GM18519 (cell line): ENCODE measurements around the gene ELOB.
A peak's percentile ranks its signal among the peaks of the same experiment; 100 is the strongest.

Experiments
- ATAC-seq: cut with Tn5 transposase; IDR thresholded peaks from one replicate; pipeline ENCODE4 v1.9.1; 2021; ENCODE audit warnings: mild to moderate bottlenecking, moderate library complexity; ENCODE audit not compliant: unreplicated experiment, low FRiP score

The ELOB gene

DNA sequence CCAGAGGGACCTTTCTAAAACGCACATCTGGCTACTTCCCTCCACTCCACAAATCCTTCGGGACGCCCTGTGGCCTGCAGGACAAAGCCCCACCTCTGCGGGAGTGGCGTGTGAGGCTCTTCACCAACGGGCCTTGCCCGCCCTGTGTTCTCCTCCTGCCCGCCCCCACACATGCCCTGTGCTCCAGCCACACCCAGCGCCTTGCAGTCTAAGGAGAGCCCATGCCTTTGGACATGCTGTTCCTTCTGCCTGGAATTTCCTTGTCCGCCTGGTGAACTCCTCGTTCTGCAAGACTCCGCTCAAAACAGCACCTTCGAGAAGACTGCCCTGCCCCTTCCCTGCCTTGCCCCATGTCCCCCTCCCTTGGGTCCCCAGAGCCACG, 7.4 kb downstream of the ELOB start:
- no peak for ATAC-seq

DNA sequence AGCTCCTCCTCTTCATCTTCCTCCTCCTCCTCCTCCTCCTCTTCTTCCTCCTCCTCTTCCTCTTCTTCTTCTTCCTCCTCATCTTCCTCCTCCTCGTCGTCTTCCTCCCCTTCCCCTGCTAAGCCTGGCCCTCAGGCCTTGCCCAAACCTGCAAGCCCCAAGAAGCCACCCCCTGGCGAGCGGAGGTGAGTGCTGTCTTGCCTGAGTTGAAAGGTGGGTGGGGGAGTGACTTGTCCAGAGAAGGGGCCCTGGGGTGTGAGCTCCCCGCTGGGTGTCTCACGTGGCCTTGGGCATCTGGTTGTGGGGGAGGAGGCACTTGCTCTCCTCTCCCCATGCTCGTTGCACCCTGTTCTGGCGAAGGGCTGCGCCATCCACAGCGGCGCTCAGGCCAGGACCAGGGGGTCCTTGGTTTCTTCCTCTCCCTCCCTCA, 8.0 kb downstream of the ELOB start:
- no peak for ATAC-seq

DNA sequence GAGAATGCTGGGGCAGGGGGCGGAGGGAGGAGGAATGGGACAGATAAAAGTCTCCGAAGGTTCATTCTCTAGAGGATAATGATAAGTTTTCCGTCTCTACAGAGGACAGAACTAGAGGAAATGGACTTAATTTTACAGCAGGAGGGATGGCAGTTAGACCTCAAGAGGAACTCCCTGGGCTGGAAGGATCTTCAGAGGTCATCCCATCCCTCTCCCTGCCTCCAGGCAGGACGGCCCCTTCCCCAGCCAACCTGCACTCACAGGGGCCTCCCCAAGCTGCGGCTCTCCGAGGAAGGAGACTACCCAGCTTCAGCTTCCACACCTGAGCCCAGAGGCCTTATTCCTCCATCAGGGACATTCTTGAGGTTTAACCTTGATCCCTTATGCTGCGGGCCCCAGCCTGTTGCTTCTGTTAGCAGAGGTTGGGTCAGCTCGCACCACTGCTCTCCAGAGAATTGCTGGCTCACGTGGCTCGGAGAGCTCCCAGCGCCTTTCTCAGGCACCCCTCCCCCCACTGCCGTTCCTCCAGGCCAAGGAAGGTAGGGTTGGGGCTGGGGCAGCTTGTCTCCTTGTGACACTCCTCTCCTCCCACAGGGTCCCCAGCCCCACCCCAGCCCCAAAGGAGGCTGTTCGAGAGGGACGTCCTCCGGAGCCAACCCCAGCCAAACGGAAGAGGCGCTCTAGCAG, 8.5 kb downstream of the ELOB start:
- ATAC-seq = no peak

DNA sequence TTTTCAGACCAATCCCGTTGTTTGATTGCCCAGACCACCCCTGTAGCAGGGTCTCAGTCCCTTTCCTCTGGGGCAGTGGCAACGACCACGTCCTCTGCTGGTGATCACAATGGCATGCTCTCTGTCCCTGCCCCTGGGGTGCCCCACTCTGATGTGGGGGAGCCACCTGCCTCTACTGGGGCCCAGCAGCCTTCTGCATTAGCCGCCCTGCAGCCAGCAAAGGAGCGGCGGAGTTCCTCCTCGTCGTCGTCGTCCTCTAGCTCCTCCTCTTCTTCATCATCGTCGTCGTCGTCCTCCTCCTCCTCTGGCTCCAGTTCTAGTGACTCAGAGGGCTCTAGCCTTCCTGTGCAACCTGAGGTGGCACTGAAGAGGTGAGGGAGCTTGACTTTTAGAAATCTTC, 9.2 kb downstream of the ELOB start:
- no peak for ATAC-seq

DNA sequence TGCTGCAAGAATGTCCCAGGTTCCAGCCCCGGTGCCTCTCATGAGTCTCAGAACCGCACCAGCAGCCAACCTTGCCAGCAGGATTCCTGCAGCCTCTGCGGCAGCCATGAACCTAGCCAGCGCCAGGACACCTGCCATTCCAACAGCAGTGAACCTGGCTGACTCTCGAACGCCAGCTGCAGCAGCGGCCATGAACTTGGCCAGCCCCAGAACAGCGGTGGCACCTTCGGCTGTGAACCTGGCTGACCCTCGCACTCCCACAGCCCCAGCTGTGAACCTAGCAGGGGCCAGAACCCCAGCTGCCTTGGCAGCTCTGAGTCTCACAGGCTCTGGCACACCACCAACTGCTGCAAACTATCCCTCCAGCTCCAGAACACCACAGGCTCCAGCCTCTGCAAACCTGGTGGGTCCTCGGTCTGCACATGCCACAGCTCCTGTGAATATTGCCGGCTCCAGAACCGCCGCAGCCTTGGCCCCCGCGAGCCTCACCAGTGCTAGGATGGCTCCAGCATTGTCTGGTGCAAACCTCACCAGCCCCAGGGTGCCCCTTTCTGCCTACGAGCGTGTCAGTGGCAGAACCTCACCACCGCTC, 9.8 kb downstream of the ELOB start:
- ATAC-seq = no peak

DNA sequence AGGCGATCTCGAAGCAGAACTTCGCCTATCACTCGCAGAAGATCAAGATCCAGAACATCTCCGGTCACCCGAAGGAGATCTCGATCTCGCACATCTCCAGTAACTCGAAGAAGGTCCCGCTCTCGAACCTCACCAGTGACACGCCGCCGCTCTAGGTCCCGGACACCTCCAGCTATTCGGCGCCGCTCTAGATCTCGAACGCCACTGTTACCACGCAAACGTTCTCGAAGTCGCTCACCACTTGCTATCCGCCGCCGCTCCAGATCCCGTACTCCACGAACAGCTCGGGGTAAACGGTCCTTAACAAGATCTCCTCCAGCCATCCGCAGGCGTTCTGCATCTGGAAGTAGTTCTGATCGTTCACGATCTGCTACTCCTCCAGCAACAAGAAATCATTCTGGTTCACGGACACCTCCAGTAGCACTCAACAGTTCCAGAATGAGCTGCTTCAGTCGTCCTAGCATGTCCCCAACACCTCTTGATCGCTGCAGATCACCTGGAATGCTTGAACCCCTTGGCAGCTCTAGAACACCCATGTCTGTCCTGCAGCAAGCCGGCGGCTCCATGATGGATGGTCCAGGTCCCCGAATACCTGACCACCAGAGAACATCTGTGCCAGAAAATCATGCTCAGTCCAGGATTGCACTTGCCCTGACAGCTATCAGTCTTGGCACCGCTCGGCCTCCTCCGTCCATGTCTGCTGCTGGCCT, 10.5 kb downstream of the ELOB start:
- no peak for ATAC-seq

DNA sequence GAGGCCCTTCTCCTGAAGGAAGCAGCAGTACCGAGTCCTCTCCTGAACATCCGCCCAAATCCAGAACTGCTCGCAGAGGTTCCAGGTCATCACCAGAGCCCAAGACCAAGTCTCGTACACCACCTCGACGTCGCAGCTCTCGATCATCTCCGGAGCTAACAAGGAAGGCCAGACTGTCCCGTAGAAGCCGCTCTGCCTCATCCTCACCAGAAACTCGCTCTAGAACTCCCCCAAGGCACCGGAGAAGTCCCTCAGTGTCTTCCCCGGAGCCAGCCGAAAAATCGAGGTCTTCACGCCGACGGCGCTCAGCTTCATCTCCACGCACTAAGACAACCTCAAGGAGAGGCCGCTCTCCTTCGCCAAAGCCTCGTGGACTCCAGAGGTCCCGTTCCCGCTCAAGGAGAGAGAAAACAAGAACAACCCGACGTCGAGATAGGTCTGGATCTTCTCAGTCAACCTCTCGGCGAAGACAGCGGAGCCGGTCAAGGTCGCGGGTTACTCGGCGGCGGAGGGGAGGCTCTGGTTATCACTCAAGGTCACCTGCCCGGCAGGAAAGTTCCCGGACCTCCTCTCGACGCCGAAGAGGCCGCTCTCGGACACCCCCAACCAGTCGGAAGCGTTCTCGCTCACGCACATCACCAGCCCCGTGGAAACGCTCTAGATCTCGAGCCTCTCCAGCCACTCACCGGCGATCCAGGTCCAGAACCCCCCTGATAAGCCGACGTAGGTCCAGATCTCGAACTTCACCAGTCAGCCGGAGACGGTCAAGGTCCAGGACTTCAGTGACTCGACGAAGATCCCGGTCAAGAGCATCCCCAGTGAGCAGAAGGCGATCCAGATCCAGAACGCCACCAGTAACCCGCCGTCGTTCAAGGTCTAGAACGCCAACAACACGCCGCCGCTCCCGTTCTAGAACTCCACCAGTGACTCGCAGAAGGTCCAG, 11.3 kb downstream of the ELOB start:
- ATAC-seq = no peak

DNA sequence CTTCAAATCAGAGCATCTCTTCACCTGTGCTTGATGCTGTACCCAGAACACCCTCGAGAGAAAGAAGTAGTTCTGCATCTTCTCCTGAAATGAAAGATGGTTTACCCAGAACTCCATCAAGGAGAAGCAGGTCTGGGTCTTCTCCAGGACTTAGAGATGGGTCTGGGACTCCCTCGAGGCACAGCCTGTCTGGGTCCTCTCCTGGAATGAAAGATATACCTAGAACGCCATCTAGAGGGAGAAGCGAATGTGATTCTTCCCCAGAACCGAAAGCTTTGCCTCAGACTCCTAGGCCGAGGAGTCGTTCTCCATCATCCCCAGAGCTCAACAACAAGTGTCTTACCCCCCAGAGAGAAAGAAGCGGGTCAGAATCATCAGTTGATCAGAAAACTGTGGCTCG, 12.4 kb downstream of the ELOB start:
- ATAC-seq = no peak

DNA sequence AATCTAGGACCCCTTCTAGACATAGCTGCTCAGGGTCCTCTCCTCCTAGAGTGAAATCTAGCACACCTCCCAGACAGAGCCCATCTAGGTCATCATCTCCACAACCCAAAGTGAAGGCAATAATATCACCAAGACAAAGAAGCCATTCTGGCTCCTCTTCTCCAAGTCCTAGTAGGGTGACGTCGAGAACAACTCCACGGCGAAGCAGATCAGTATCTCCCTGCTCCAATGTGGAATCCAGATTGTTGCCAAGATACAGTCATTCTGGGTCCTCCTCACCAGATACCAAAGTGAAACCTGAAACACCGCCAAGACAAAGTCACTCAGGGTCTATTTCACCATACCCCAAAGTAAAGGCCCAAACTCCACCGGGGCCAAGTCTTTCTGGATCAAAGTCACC, 13.9 kb downstream of the ELOB start:
- no peak for ATAC-seq

DNA sequence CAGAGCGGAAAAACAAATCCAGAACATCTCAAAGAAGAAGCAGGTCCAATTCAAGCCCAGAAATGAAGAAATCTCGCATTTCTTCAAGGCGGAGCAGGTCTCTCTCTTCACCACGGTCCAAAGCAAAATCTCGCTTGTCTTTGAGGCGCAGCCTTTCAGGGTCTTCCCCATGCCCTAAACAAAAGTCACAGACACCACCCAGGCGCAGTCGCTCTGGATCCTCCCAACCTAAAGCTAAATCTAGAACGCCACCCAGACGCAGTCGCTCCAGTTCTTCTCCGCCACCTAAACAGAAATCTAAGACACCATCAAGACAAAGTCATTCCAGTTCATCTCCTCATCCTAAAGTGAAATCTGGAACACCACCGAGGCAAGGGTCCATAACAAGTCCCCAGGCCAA, 14.4 kb downstream of the ELOB start:
- no peak for ATAC-seq

DNA sequence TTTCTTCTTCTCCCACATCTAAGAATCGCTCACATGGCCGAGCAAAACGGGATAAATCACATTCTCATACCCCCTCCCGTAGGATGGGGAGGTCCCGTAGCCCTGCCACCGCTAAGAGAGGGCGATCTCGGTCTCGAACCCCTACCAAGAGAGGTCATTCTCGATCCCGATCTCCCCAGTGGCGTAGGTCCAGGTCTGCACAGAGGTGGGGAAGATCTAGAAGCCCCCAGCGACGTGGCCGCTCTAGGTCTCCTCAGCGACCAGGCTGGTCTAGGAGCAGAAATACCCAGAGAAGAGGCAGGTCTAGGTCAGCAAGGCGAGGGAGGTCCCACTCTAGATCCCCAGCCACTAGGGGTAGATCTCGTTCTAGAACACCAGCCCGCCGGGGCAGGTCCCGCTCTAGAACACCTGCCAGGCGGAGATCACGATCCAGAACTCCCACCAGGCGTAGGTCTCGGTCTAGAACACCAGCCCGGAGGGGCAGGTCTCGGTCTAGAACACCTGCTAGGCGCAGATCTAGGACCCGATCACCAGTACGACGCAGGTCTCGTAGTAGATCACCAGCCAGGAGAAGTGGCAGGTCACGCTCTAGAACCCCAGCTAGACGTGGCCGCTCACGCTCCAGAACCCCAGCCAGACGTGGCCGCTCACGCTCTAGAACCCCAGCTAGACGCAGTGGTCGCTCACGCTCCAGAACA, 15.0 kb downstream of the ELOB start:
- no peak for ATAC-seq

DNA sequence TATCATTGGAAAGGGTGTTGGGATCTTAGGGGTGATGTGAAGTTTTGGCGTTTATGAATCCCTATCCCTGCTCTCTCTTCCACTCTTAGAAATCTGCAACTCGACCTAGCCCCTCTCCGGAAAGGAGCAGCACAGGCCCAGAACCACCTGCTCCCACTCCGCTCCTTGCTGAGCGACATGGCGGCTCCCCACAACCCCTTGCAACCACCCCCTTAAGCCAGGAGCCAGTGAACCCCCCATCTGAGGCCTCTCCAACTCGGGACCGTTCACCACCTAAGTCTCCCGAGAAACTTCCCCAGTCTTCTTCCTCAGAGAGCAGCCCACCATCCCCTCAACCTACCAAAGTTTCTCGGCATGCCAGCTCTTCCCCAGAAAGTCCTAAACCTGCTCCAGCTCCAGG, 15.6 kb downstream of the ELOB start:
- no peak for ATAC-seq

DNA sequence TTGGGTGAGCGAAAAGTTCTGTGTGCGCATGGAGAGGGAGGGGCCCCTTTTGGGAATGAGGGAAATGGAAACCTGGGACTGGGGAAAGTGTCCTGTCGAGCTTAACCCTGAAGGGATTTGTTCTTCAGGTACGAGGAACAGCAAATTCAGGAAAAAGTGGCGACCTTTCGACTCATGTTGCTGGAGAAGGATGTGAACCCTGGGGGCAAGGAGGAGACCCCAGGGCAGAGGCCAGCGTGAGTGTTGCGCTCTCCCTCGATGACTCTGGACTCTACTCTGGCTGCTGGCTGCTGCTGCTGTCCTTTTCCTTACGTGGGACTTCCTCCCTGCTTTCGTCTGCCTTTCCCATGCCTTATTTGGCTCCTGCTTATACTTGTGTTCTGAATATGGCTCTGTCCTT, 19.7 kb downstream of the ELOB start:
- no peak for ATAC-seq

DNA sequence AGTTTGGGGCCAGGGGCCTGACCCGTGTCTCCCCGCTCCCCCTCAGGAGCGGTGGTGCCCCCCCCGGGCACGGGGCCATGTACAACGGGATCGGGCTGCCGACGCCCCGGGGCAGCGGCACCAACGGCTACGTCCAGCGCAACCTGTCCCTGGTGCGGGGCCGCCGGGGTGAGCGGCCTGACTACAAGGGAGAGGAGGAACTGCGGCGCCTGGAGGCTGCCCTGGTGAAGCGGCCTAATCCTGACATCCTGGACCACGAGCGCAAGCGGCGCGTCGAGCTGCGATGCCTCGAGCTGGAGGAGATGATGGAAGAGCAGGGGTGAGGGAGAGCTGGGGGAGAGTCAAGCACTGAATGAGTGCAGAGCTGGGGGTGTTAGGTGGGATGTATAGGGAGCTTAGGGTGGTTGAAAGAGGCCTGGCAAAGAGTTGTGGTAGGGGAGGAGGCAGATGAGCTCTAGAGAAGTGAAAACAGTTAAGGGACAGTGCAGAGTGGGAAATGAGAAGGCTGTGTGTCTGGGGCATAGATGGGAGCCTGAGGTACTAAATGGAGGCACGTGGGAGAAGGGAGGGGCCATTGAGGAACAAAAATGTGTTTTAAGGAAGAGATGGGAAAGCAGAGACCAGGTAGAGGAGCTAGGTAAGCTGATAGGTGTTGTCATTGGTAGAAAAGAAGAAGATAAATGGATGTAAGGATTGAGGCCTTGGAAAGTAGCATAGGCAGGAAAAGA, 20.6 kb downstream of the ELOB start:
- no peak for ATAC-seq

DNA sequence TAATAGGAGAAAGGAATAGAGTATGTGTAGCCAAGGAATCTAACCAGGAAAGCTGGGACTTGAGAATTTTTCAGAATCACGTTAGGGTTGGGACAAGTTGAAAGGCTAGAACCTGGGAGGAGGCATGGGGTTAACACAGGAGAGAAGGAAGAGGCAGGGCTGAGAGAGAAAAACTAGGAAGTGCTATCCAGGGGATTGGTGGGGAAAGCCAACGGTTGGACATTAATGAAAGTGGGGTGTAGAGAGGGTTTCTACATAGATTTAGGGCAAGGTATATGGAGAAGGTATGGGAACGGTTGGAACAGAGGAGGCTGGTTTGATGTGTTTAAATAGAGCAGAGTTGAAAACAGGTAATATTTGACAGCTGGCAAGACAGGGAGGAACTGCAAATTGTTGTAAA, 21.9 kb downstream of the ELOB start:
- ATAC-seq = no peak

DNA sequence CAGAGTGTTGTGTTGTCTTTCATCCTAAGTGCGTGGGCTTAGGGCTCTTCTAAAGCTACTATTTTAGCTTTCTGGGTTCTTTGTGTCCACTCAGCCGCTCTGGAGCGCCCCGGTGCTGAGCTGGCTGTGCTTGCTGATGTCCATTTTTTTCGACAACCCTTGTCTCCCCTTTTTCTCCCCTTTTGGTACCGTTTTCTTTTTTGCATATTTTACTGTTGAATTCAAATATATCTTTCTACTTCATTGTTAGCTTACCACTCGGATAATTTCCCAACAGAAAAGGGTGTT, 23.4 kb downstream of the ELOB start:
- no peak for ATAC-seq

DNA sequence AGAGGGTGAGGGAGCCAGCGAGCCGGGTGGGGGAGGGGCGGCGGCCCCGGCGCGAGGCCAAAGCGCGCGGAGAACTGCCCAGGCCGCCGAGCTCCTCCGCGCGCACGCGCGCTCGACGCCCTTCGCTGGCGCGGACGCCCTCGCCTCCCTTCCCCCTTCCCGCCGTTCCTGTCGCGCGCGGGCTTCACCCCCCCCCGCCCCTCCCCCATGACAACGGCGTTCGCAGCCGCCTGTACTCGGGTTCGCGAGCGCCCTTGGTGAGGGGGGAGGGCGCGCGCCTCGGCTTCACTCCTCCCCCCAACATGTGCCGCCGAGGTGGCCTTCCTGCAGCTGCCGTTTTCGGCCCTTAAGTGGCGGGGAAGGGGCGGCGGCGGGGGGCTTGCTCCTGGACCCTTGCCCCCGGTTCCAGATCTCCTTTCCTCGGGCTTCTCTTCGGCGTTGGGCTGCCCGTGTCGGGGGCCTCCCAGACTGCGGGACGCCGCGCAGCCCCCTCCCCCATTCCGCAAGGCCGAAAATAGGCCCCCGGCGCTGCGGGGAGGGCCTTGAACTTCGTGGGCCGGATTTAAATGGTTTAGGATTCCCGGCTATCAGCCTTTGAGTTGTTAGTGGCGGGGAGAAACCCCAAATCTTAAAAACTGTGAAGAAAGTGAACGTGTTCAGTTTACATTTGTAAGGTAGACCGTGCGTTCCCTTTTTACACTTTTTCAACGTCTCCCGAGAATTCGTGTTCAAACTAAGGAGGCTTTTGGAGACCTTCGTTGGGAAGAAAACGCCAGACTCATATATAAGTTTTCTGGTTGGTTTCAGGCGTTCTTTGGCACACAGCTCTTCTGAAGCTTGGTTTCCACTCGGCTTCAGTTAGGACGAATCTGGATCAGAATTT, 24.0 kb downstream of the ELOB start:
- ATAC-seq = no peak

DNA sequence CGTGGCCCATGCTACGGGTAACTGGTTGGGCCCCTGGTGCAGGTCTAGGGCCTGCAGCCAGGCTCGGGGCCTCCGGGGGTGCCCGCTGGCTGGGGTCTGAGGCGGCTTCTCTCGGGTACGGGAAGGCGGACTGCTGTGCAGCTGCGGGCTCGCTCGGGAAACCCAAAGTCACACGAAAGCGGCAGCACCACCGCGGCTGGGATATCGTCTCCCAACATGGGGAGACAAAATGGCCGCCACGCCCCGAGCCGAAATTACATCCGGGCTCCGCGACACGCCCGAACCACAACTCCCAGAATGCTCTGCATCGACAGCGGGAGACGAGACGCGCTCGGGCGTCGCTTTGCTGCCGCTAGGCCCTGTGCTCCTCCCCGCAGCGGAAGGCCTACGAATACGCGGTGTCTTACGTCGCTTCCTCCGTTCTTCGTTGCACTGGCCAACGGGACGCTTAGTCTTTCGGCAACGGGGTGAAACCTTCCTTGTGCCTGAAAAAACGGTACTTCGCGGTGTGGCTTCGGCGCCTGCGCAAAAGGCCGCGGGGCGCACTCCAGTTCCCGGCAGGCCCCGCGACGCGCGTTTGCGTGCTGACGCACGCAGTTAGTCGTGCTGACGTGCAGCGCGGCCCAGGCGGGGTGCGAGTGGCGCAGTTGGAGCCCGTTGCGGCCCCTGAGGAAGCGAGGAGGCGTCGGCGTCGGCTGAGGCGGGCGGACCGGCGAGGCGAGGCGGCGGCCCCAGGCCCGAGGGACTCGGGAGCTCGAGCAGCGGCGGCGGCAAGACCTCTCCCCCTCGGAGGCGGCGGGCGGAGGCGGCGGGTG, 24.8 kb downstream of the ELOB start, which contains the start of gene SRRM2:
SRRM2 (plus strand) TSS at position 604 of the 815 bp plus-strand sequence. CDS start 3,727 bp downstream, outside the sequence.
- ATAC-seq = peak; percentile 71
